Common myeloid progenitor, CD34-positive (primary cell): ENCODE results near the gene ERGIC1.

Experiments used
- CTCF ChIA-PET: fragments of 350-600 bp; sonication (Branson Sonifier 250); formaldehyde crosslinking; loops from one replicate; lab custom pipeline; 2021; ENCODE audit warnings: antibody characterized with exemption; lab: Charles Lee
- POLR2A ChIA-PET: fragments of 350-600 bp; sonication (Branson Sonifier 250); formaldehyde crosslinking; loops from one replicate; lab custom pipeline; 2021; ENCODE audit warnings: antibody characterized with exemption; lab: Charles Lee
- DNase-seq, 3 donors: peaks; one replicate each; pipeline versions ENCODE4 v3.0.0 to v3.0.0-alpha.2; 2013
- H3K27ac ChIP-seq, 2 experiments: 1 replicate in 1 of 2; 2 replicates in 1 of 2; pipeline ENCODE4 v1.7.0; 2013; ENCODE audit warnings: inconsistent platforms in 2 of 2, low read length in 2 of 2, mild to moderate bottlenecking in 2 of 2, low read depth in 1 of 2, moderate library complexity in 1 of 2; ENCODE audit not compliant: severe bottlenecking in 2 of 2, insufficient read depth in 1 of 2, poor library complexity in 1 of 2
- H3K27me3 ChIP-seq, 5 experiments: replicated peaks in 2 of 5; 1 replicate in 3 of 5; 2 replicates in 2 of 5; pipeline versions ENCODE4 v1.6.1 to v1.7.0; 2013; ENCODE audit warnings: low read length in 4 of 5, mild to moderate bottlenecking in 2 of 5, moderate library complexity in 2 of 5, inconsistent platforms in 1 of 5; ENCODE audit not compliant: insufficient read depth in 5 of 5, control insufficient read depth in 4 of 5
- H3K36me3 ChIP-seq, 4 experiments: 1 replicate in 2 of 4; 2 replicates in 2 of 4; pipeline versions ENCODE4 v1.6.1 to v1.7.0; 2013; ENCODE audit warnings: low read length in 3 of 4, control low read depth in 1 of 4, mild to moderate bottlenecking in 1 of 4; ENCODE audit not compliant: control insufficient read depth in 4 of 4, insufficient read depth in 4 of 4
- H3K4me1 ChIP-seq, 4 experiments: 1 replicate in 3 of 4; 2 replicates in 1 of 4; pipeline versions ENCODE4 v1.6.1 to v1.7.1; 2013; ENCODE audit warnings: low read length in 3 of 4, mild to moderate bottlenecking in 3 of 4, control low read depth in 1 of 4, inconsistent platforms in 1 of 4, moderate library complexity in 1 of 4; ENCODE audit not compliant: control insufficient read depth in 4 of 4, insufficient read depth in 4 of 4; ENCODE audit errors: control extremely low read depth in 1 of 4
- H3K4me3 ChIP-seq, 7 experiments: 1 replicate in 4 of 7; 2 replicates in 3 of 7; pipeline versions ENCODE4 v1.5.1 to v1.7.0; 2013; ENCODE audit warnings: mild to moderate bottlenecking in 7 of 7, low read length in 6 of 7, moderate library complexity in 6 of 7, inconsistent platforms in 2 of 7, low read depth in 2 of 7, control low read depth in 1 of 7; ENCODE audit not compliant: insufficient read depth in 4 of 7, control insufficient read depth in 1 of 7; ENCODE audit errors: extremely low read depth in 1 of 7
- H3K9me3 ChIP-seq, 5 experiments: 1 replicate in 4 of 5; 2 replicates in 1 of 5; pipeline versions ENCODE4 v1.6.1 to v1.7.1; 2013; ENCODE audit warnings: low read length in 4 of 5, mild to moderate bottlenecking in 2 of 5, inconsistent platforms in 1 of 5, low read depth in 1 of 5, moderate library complexity in 1 of 5; ENCODE audit not compliant: control insufficient read depth in 4 of 5, insufficient read depth in 2 of 5; ENCODE audit errors: control extremely low read depth in 1 of 5
- WGBS: methylation state at CpG from one replicate; pipeline ENCODE4 v1.1.5; 2013; ENCODE audit not compliant: insufficient coverage; 5-methylcytosine and 5-hydroxymethylcytosine counted together

The ERGIC1 gene

DNA sequence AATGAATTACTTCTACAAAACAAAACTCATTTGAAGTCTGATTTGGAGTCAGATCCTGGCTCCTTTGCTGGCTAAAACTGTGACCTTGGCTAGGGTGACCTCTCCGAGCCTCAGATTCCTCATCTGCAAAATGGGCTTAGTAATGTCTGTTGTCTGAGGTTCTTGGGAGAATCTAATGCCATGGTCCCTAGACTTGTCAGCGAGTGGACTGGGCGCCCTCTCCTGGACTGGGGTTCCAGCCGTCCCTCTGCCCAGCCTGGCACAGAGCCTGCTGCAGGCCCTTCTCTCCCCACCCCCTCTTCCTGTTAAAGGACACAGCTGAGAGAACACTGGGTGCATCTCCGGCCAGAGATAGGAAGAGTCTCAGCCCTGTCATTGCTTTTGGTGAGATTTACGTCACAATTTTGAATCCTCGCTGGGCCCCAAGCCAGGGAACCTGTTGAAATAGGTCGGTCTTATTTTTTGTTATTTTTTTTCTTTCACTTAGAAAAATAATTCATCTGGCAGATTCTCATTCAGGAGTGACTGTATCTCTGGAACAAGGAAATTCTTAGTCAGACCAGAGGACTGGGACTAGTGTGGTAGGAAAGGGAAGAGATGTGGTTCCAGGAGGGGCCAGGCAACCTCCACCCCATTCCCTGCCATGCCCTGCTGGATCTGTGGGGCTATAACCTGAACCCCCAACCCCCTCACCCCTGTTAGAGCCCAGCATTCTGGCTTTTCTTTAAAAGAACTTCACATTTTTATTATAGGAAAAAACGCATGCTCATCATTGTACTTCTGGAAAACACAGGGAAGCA lies 77.0 kb downstream of the ERGIC1 start:
- H3K27ac ChIP-seq = no peak overlapping the region
- H3K4me3 ChIP-seq = no peak overlapping the region
- DNase-seq = peak; percentile 31 to 44 (median 39)
- ChIA-PET POLR2A (interaction anchor here (0.6 kb wide), 1 partner anchor 140 kb away, joined by 3 read pairs; the partner anchor contains the start of gene DUSP1), CTCF (interaction anchor here (0.7 to 2.0 kb wide), 11 partner anchors 11 to 200 kb away, joined by 3 to 8 read pairs (median 4); no protein-coding TSS in a partner anchor)
- no peaks in the 10 kb centered on the region for H3K4me1 ChIP-seq
- 74% methylated on average over 5 of the region's 9 CpGs for WGBS
- H3K9me3 ChIP-seq = no peaks in the 10 kb centered on the region
- H3K27me3 ChIP-seq = no peaks in the 10 kb centered on the region
- peaks cover 7 to 64% (median 49%) of the 10 kb centered on the region in 4 experiments for H3K36me3 ChIP-seq

GRCh38 chr5:172911628-172911880 lies 77.5 kb downstream of the ERGIC1 start:
- Histone ChIP-seq H3K4me3 (no peak overlapping the region), H3K4me1 (no peaks in the 10 kb centered on the region), H3K27me3 (no peaks in the 10 kb centered on the region), H3K9me3 (no peaks in the 10 kb centered on the region), H3K27ac (no peak overlapping the region), H3K36me3 (peaks cover 8 to 66% (median 53%) of the 10 kb centered on the region in 4 experiments)
- ChIA-PET POLR2A (no interaction called here), CTCF (interaction anchor here (0.7 to 2.0 kb wide), 7 partner anchors 12 to 201 kb away, joined by 3 to 8 read pairs (median 4); no protein-coding TSS in a partner anchor)
- WGBS = 67% methylated on average over 1 of the region's 2 CpGs
- DNase-seq = no peak

DNA sequence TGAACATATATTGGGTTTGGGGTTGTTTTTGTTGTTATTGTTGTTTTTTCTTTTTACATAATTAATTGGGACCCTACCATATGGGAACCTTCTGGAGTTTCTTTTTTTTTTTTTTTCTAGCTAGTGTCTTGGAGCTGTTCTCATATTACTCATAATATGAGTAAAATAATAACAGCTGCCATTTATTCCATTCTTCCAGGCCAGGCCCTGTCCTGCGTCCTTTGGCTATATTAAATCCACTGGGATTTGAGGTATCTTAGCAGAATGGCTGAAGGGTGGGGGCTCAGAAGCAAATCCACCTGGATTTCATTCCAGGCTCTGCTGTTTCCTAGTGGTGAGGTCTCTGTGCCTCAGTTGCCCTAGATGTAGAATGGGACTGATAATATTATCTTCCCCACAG lies 77.9 kb downstream of the ERGIC1 start:
- no peaks in the 10 kb centered on the region for H3K27me3 ChIP-seq
- no CpG with 5 or more reads among the region's 1 CpG for WGBS
- no peak for DNase-seq
- H3K9me3 ChIP-seq = no peaks in the 10 kb centered on the region
- no peak overlapping the region for H3K4me3 ChIP-seq
- no peak overlapping the region for H3K27ac ChIP-seq
- peaks cover 8 to 69% (median 55%) of the 10 kb centered on the region in 4 experiments for H3K36me3 ChIP-seq
- POLR2A ChIA-PET = interaction anchor here (0.6 kb wide), 1 partner anchor 190 kb away, joined by 4 read pairs; no protein-coding TSS in a partner anchor
- CTCF ChIA-PET = interaction anchor here (0.7 to 1.9 kb wide), 7 partner anchors 12 to 199 kb away, joined by 3 to 7 read pairs (median 4); no protein-coding TSS in a partner anchor
- no peaks in the 10 kb centered on the region for H3K4me1 ChIP-seq

GRCh38 chr5:172913117-172913850 lies 79.2 kb downstream of the ERGIC1 start:
- CTCF ChIA-PET = interaction anchor here (1.0 to 1.3 kb wide), 2 partner anchors 189 to 201 kb away, joined by 3 read pairs; no protein-coding TSS in a partner anchor
- H3K36me3 ChIP-seq = peaks cover 10 to 77% (median 59%) of the 10 kb centered on the region in 4 experiments
- no peaks in the 10 kb centered on the region for H3K9me3 ChIP-seq
- H3K4me1 ChIP-seq = peaks cover 0 to 8% (median 2%) of the 10 kb centered on the region in 4 experiments
- no peak for DNase-seq
- 94% methylated on average over 9 of the region's 11 CpGs for WGBS
- no peak overlapping the region for H3K4me3 ChIP-seq
- no peaks in the 10 kb centered on the region for H3K27me3 ChIP-seq
- POLR2A ChIA-PET = no interaction called here
- no peak overlapping the region for H3K27ac ChIP-seq

DNA sequence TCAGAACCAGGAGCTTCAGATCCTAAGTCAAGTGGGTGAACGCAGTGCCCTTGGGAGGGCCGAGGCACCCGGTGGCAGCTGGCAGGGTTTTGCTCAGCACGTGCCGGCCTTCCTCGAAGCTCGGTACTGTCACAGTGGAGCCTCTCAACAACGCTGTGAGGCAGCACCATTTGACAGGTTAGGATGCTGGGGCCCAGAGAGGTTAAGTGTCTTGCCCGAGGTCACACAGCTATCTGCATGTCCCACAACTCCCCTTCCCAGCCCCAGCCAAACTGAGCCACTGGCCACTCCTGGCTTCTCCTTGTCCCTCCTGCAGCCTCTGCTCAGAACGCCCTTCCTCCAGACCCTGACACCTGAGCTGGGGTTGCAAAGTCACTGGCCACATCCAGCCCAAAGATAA lies 81.5 kb downstream of the ERGIC1 start:
- peaks cover 17 to 83% (median 64%) of the 10 kb centered on the region in 4 experiments for H3K36me3 ChIP-seq
- CTCF ChIA-PET = interaction anchor here (0.8 to 2.9 kb wide), 9 partner anchors 10 to 207 kb away, joined by 3 to 15 read pairs (median 3); no protein-coding TSS in a partner anchor
- no peaks in the 10 kb centered on the region for H3K27me3 ChIP-seq
- POLR2A ChIA-PET = no interaction called here
- 100% methylated on average over 10 of the region's 10 CpGs for WGBS
- H3K27ac ChIP-seq = no peak overlapping the region
- H3K4me1 ChIP-seq = peaks cover 0 to 17% (median 7%) of the 10 kb centered on the region in 4 experiments
- no peak for DNase-seq
- no peaks in the 10 kb centered on the region for H3K9me3 ChIP-seq
- no peak overlapping the region for H3K4me3 ChIP-seq

DNA sequence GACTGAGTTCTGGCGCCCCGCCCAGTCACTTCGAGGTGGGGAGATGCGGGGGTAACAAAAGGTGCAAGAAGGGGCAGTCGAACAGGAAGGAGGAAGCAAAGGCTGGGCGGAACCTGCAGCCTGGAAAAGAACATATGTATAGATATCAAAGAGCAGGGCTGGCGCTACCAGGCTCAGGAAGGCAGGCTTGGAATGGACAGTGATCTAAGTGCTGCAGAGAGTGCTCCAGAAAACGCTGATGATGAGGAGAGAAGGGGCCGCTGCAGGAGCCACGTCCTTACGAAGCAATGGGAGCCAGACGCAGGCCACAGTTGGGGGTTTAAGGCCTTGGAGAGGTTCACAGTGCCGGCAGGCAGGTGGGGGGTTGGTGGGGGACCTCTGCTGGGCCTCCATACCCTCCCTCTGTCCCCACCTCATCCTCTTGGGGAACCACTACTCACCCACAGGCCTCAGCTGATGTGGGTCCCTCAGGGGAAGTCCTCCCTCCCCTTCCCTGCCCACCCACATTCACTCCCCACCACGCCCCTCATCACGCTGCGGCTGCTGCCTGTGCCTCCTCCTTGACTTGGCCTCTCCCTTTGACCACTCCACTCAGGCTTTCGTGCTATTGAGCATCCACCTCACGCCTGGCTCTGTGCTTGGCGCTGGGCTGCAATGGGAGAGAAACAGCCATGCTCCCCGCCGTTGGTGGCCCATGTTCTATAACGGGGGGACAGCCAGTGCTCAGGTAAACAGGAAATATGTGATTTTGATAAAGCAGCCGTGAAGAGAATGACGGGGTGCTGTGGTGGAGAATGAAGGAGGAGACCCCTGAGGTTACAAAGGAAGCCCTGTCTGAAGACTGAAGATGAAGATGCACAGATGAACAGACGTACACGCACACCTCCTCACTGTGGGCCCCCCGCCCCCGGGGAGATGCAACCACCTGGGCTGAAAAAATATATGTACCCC lies 84.6 kb downstream of the ERGIC1 start:
- WGBS = 35% methylated on average over 22 of the region's 28 CpGs
- peaks cover 0 to 17% (median 7%) of the 10 kb centered on the region in 4 experiments for H3K4me1 ChIP-seq
- no peak overlapping the region for H3K27ac ChIP-seq
- H3K36me3 ChIP-seq = peaks cover 13 to 86% (median 69%) of the 10 kb centered on the region in 4 experiments
- ChIA-PET POLR2A (no interaction called here), CTCF (interaction anchor here (1.0 to 24.8 kb wide), 5 partner anchors 9 to 210 kb away, joined by 3 to 571 read pairs (median 5); no protein-coding TSS in a partner anchor)
- DNase-seq = peak; percentile 42 to 88 (median 85)
- H3K9me3 ChIP-seq = no peaks in the 10 kb centered on the region
- H3K27me3 ChIP-seq = no peaks in the 10 kb centered on the region
- peak overlapping the region in 1 of 7 experiments; percentile 5 for H3K4me3 ChIP-seq
